Mucosa of gallbladder (tissue), 1 donor: ENCODE results near the gene DEFB128. TPM values are rescaled to one million over a fixed set of nuclear protein-coding genes. Genes with fewer than 3 reads are reported as not detected.

Experiments
- DNase-seq: peaks from one replicate; pipeline ENCODE4 v3.0.0-alpha.2; 2020; ENCODE audit warnings: low spot score
- total RNA-seq: library from RNA; stranded (reverse); gene quantifications from one replicate; pipeline ENCODE4 v1.2.1, GENCODE V29; 2021
- donor health status: DM: no; HTN: no; CAD: no.

DEFB128 gene
- total RNA-seq, 1 donor from 2014 or later: not detected

- no peak for DNase-seq
These were observed 37.4 kb downstream of the DEFB128 start for GRCh38 chr20:152131-152530.

- DNase-seq: no peak
These were observed 43.6 kb downstream of the DEFB128 start for GRCh38 chr20:145877-146276.

- no peak for DNase-seq
These were observed 47.2 kb downstream of the DEFB128 start, which contains the start of gene DEFB126 for GRCh38 chr20:142290-142689. Gene DEFB126, plus strand, starts transcription at chr20:142590. Its CDS starts 39 bp downstream, at chr20:142629.

Other genes with a start within 250 kb of the DEFB128 start
- not detected for gene DEFB125, start 102.0 kb downstream of the DEFB128 start, total RNA-seq
- not detected for gene DEFB126, start 47.1 kb downstream of the DEFB128 start, total RNA-seq
- not detected for gene DEFB127, start 32.3 kb downstream of the DEFB128 start, total RNA-seq
- not detected for gene DEFB129, start 37.5 kb upstream of the DEFB128 start, total RNA-seq
- not detected for gene DEFB132, start 68.0 kb upstream of the DEFB128 start, total RNA-seq
- 10.6 TPM for gene C20orf96, start 101.0 kb upstream of the DEFB128 start, total RNA-seq
- gene ZCCHC3, start 107.9 kb upstream of the DEFB128 start, total RNA-seq: 16.7 TPM
- 17.5 TPM for gene SOX12, start 135.8 kb upstream of the DEFB128 start, total RNA-seq
- 30.5 TPM for gene NRSN2, start 157.4 kb upstream of the DEFB128 start, total RNA-seq
- 13.6 TPM for gene TRIB3, start 191.0 kb upstream of the DEFB128 start, total RNA-seq
- 133 TPM for gene RBCK1, start 218.6 kb upstream of the DEFB128 start, total RNA-seq